Measurements from ENCODE around the gene IFT81.
"Not testable (repeated sequence)": the region's sequence is repeated elsewhere in the genome, so short reads cannot be mapped to it uniquely, and the experiment has no call there.

Gene IFT81, protein sequence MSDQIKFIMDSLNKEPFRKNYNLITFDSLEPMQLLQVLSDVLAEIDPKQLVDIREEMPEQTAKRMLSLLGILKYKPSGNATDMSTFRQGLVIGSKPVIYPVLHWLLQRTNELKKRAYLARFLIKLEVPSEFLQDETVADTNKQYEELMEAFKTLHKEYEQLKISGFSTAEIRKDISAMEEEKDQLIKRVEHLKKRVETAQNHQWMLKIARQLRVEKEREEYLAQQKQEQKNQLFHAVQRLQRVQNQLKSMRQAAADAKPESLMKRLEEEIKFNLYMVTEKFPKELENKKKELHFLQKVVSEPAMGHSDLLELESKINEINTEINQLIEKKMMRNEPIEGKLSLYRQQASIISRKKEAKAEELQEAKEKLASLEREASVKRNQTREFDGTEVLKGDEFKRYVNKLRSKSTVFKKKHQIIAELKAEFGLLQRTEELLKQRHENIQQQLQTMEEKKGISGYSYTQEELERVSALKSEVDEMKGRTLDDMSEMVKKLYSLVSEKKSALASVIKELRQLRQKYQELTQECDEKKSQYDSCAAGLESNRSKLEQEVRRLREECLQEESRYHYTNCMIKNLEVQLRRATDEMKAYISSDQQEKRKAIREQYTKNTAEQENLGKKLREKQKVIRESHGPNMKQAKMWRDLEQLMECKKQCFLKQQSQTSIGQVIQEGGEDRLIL

GRCh38 chr12:110124269-110124995, at the start of gene IFT81:
Gene IFT81 (plus strand): TSS chr12:110124357. CDS start chr12:110127381, 3,024 bp downstream.
- peak; percentile 67 to 84 for DNase-seq

DNA sequence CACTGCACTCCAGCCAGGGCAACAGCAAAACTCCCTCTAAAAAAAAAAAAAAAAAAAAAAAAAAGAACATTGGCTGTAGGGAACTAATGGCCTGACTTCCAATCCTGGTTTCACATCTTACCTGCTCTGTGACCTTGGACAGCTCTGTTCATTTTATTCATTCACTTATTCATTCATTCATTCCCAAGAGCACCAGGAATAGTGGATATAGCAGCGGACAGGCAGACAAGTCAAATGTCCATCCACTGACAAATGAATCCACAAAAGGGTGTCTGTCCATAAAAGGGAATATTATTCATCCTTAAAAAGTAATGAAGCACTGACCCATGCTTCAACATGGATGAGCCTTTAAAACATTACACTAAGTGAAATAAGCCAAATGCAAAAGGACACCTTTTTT, 48.3 kb upstream of the IFT81 start:
- DNase-seq, result no peak

GRCh38 chr12:110077800-110078199, 46.4 kb upstream of the IFT81 start:
- no peak for DNase-seq

GRCh38 chr12:110079477-110080400, 44.4 kb upstream of the IFT81 start:
- DNase-seq, result no peak

- DNase-seq, result no peak
These were observed 43.7 kb upstream of the IFT81 start for GRCh38 chr12:110080410-110080809.

GRCh38 chr12:110084314-110085015, 39.7 kb upstream of the IFT81 start:
- no peak for DNase-seq

DNA sequence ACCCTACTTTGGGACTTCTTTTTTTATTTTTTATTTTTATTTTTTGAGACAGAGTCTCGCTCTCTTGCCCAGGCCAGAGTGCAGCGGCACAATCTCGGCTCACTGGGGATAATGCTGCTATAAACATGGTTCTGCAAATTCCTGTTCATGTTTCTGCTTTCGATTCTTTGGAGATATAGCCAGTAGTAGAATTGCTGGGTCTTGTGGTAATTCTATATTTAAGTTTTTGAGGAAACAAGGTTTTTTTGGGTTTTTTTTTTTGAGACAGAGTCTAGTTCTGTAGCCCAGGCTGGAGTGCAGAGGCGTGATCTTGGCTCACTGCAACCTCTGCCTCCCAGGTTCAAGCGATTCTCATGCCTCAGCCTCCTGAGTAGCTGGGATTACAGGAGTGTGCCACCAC, 35.9 kb upstream of the IFT81 start:
- DNase-seq, result not testable (repeated sequence)

GRCh38 chr12:110088936-110089335, 35.2 kb upstream of the IFT81 start:
- DNase-seq, result no peak

DNA sequence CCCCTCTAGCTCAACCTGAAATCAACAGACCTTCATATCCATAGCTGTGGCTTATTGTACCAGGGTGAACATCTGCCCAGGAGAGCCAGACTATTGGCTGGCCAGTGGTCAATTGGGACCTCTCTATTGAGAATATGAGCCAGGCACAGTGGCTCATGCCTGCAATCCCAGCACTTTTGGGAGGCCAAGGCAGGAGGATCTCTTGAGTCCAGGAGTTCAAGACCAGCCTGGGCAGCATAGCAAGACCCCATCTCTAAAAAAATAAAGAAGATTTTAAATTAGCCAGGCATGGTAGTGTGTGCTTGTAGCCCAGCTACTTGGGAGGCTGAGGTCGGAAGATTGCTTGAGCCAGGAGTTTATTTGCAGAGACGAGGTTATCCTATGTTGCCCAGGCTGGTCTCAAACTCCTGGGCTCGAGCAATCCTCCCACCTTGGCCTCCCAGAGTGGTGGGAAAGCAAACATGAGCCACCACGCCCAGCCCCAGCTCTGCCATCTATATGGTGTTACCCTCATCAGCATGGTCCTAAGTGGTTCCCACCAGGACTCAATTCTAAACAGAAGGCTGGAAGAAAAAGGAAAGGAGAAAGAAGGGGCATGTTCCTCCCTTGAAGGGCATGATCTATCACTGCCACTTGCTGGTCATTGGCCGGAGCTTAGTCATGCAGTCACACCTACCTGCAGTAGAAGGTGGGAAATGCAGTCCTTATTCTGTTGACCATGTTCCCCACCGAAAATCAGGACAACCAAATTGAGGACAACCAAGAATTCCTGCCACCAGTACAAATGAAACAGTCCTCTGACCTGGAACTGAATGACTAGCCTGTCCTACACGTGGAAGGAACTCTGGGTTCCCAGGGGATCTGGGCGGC, 33.7 kb upstream of the IFT81 start:
- DNase-seq, result no peak

DNA sequence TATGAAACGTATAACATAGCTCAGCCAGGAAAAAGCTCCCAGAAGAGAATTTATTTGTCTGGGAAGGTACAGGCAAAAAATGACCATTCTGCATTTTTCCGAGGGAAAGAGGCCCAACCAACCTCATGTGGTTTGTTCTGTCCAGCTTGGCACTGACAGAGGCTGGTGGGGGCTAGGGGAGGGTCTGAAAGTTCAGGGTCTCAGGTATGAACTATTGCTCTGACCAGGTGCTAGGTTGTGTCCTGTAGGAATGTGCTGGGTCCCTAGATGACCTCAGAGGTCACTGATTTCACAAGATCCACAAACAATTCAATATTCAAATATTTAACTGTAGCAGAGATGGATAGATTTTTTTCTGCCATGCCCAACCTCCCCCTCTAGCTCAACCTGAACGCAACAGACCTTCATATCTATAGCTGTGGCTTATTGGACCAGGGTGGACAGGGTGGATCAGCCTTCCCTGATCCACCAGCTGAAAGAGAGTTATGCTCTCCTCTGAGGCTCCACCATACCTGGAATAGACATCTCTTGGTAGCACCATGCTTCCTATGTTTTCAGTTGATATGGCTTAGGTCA, 32.9 kb upstream of the IFT81 start:
- no peak for DNase-seq

GRCh38 chr12:110093631-110094311, 30.4 kb upstream of the IFT81 start:
- DNase-seq, result no peak

DNA sequence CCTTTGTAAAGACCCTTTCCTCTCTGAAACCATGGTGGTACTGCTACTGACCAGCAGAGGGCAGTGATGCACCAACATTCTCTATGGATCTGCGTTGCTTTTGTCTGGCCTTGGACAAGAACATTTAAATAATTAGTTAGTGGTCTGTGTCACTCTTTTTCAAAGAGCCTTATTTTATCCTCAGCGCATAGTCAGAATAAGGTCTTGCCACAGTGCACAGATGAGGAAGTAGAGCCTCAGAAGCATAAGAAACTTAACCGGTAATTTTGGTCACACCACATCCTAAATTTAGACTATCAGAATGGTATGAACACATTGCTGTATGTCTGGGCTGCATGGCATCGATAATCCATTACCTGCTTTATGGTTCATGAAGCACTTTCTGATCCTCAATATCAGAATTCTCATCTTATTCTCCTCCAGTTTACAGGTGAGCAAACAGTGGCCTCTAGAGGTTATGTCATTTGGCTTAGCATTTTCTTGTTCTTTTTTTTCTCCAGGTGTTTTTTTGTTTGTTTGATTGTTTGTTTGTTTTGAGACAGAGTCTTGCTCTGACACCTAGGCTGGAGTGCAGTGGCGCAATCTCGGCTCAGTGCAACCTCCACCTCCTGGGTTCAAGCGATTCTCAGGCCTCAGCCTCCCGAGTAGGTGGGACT, 23.7 kb upstream of the IFT81 start:
- DNase-seq, result peak; percentile 19 to 62

GRCh38 chr12:110102255-110102654, 21.9 kb upstream of the IFT81 start:
- DNase-seq, result peak; percentile 78 to 80

- no peak for DNase-seq
These were observed 19.7 kb upstream of the IFT81 start for GRCh38 chr12:110104188-110105094.

DNA sequence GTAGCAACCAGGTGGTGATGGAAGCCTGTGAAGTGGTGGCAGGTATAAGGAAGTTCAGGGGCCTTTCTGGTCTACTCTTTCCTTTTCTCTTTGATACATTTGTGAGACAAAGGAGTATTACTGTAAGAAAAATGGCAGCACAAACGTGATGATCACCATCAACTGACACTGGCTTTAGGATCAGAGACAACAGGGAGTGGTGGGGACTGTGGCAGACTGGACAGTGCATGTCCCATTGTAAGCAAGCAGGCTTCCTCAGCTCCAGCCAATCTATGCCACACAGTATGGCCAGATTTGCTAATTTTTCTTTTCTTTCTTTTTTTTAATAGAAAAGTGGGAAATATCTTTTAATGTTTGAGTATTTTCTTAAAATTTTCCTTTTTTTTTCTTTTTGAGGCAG, 19.0 kb upstream of the IFT81 start:
- DNase-seq, result no peak

GRCh38 chr12:110105986-110106385, 18.2 kb upstream of the IFT81 start:
- no peak for DNase-seq

GRCh38 chr12:110107369-110108281, 16.5 kb upstream of the IFT81 start:
- no peak for DNase-seq
